NCI-H460 (cell line): Measurements from ENCODE around the gene CPSF4. TPM values are rescaled to one million over a fixed set of nuclear protein-coding genes. Genes with fewer than 3 reads are reported as not detected.

Experiments used
- DNase-seq: peaks from one replicate; pipeline ENCODE4 v3.0.0-alpha.2; 2016; ENCODE audit warnings: low read depth; ENCODE audit errors: extremely low read depth
- polyA plus RNA-seq: library from polyadenylated mRNA; depleted of rRNA; stranded (reverse); fragments of >200 nt; gene quantifications from 2 replicates; pipeline ENCODE4 v1.2.3, GENCODE V29; 2014; cell fraction: nucleus; rRNA removed
- total RNA-seq: library from RNA; depleted of rRNA; stranded (reverse); fragments of >200 nt; shearing (Covaris generic); gene quantifications from 2 replicates; pipeline ENCODE4 v1.2.3, GENCODE V29; 2014; rRNA removed

Gene CPSF4
- total RNA-seq, result 37.1 and 42.7 TPM in 2 replicates
- polyA plus RNA-seq, result 168 and 217 TPM in 2 replicates

- DNase-seq, result peak; percentile 95
These were observed at the start of gene CPSF4, which contains the start of gene PTCD1 for GRCh38 chr7:99438573-99439480. CPSF4 (plus strand) TSS chr7:99438943; CDS start chr7:99439083, 140 bp downstream. PTCD1 (minus strand) TSS chr7:99438798; CDS start chr7:99435242, 3,556 bp downstream.

GRCh38 chr7:99389772-99390171 is 49.0 kb upstream of the CPSF4 start:
- DNase-seq, result no peak

GRCh38 chr7:99390941-99391602 is 47.7 kb upstream of the CPSF4 start:
- DNase-seq, result no peak

- DNase-seq, result no peak
These were observed 46.7 kb upstream of the CPSF4 start for GRCh38 chr7:99392046-99392445.

- no peak for DNase-seq
These were observed 45.9 kb upstream of the CPSF4 start for GRCh38 chr7:99392659-99393354.

- DNase-seq, result no peak
These were observed 45.2 kb upstream of the CPSF4 start for GRCh38 chr7:99393355-99394187.

- DNase-seq, result no peak
These were observed 44.6 kb upstream of the CPSF4 start for GRCh38 chr7:99394188-99394502.

GRCh38 chr7:99395616-99396327 is 43.0 kb upstream of the CPSF4 start:
- DNase-seq, result no peak

- no peak for DNase-seq
These were observed 42.1 kb upstream of the CPSF4 start for GRCh38 chr7:99396418-99397296.

GRCh38 chr7:99397297-99397983 is 41.3 kb upstream of the CPSF4 start:
- no peak for DNase-seq

- DNase-seq, result no peak
These were observed 39.8 kb upstream of the CPSF4 start for GRCh38 chr7:99398891-99399445.

GRCh38 chr7:99399597-99399996 is 39.1 kb upstream of the CPSF4 start:
- DNase-seq, result no peak

GRCh38 chr7:99402854-99403253 is 35.9 kb upstream of the CPSF4 start:
- no peak for DNase-seq

- DNase-seq, result no peak
These were observed 35.0 kb upstream of the CPSF4 start for GRCh38 chr7:99403764-99404163.

GRCh38 chr7:99404235-99404976 is 34.3 kb upstream of the CPSF4 start:
- DNase-seq, result no peak

- DNase-seq, result no peak
These were observed 33.8 kb upstream of the CPSF4 start for GRCh38 chr7:99404977-99405320.

GRCh38 chr7:99406557-99406956 is 32.2 kb upstream of the CPSF4 start:
- no peak for DNase-seq
